SK-N-SH (cell line): ENCODE results near the gene PALM. TPM values are rescaled to one million over a fixed set of nuclear protein-coding genes. Genes with fewer than 3 reads are reported as not detected.
A peak's percentile ranks its signal among the peaks of the same experiment; 100 is the strongest.

Experiments
- CTCF ChIA-PET: fragments of 300-600, 350-600 bp; formaldehyde crosslinking; extraction: SDS; loops from one replicate; lab custom pipeline; 2021; lab: Yijun Ruan, JAX
- POLR2A ChIA-PET: fragments of 350-600 bp; sonication (Branson Sonifier 250); formaldehyde crosslinking; extraction: SDS; loops from one replicate; lab custom pipeline; 2020; ENCODE audit warnings: antibody characterized with exemption, inconsistent platforms; lab: Yijun Ruan, JAX
- DNase-seq: peaks from one replicate; pipeline ENCODE4 v3.0.0; 2012
- H2AFZ ChIP-seq: fragments of 200-600 bp; sonication (generic); 2 replicates; pipeline ENCODE4 v1.8.1; 2016; ENCODE audit warnings: antibody characterized with exemption, mild to moderate bottlenecking, low read depth
- H3F3A ChIP-seq: fragments of 200-600 bp; sonication (generic); replicated peaks from 2 replicates; pipeline ENCODE3; 2016; ENCODE audit warnings: antibody characterized with exemption, mild to moderate bottlenecking; ENCODE audit not compliant: insufficient read depth
- H3K27ac ChIP-seq, 2 experiments: fragments of 200-500 bp in 1 of 2; fragments of 200-600 bp in 1 of 2; sonication (Bioruptor generic) in 1 of 2; sonication (generic), shearing (Covaris generic) in 1 of 2; 2 replicates each; pipeline versions ENCODE4 v1.5.1 to v1.6.1; 2014 to 2016; ENCODE audit warnings: low read depth in 2 of 2, inconsistent platforms in 1 of 2, low read length in 1 of 2, mild to moderate bottlenecking in 1 of 2, mixed read lengths in 1 of 2
- H3K27me3 ChIP-seq: fragments of 200-600 bp; sonication (generic), shearing (Covaris generic); 2 replicates; pipeline ENCODE4 v1.6.1; 2016; ENCODE audit warnings: mixed run types; ENCODE audit not compliant: insufficient read depth
- H3K36me3 ChIP-seq, 2 experiments: fragments of 200-500 bp in 1 of 2; fragments of 200-600 bp in 1 of 2; sonication (Bioruptor generic) in 1 of 2; sonication (generic) in 1 of 2; replicated peaks in 1 of 2; 2 replicates each; pipeline versions ENCODE3 to v1.5.1; 2014 to 2016; ENCODE audit warnings: low read length in 1 of 2, mild to moderate bottlenecking in 1 of 2; ENCODE audit not compliant: insufficient read depth in 2 of 2, control insufficient read depth in 1 of 2
- H3K4me1 ChIP-seq, 2 experiments: fragments of 200-500 bp in 1 of 2; fragments of 200-600 bp in 1 of 2; sonication (Bioruptor generic) in 1 of 2; sonication (generic), shearing (Covaris generic) in 1 of 2; 2 replicates each; pipeline versions ENCODE4 v1.5.1 to v1.6.1; 2014 to 2016; ENCODE audit warnings: low read depth in 1 of 2, low read length in 1 of 2, mixed run types in 1 of 2; ENCODE audit not compliant: insufficient read depth in 2 of 2, control insufficient read depth in 1 of 2
- H3K4me2 ChIP-seq: fragments of 200-600 bp; sonication (generic), shearing (Covaris generic); 2 replicates; pipeline ENCODE4 v1.6.1; 2017; ENCODE audit warnings: mixed run types
- H3K4me3 ChIP-seq, 2 experiments: fragments of 200-500 bp in 1 of 2; fragments of 200-600 bp in 1 of 2; sonication (Bioruptor generic) in 1 of 2; sonication (generic), shearing (Covaris generic) in 1 of 2; 2 replicates each; pipeline versions ENCODE4 v1.5.1 to v1.8.1; 2014 to 2016; ENCODE audit warnings: low read depth in 2 of 2, inconsistent platforms in 1 of 2, low read length in 1 of 2, mild to moderate bottlenecking in 1 of 2, mixed read lengths in 1 of 2, moderate library complexity in 1 of 2
- H3K79me2 ChIP-seq: fragments of 200-600 bp; sonication (generic); 2 replicates; pipeline ENCODE4 v1.8.1; 2017; ENCODE audit warnings: mild to moderate bottlenecking; ENCODE audit not compliant: insufficient read depth
- H3K9ac ChIP-seq: fragments of 200-600 bp; sonication (generic); 2 replicates; pipeline ENCODE4 v1.6.1; 2017; ENCODE audit warnings: mixed run types
- H3K9me2 ChIP-seq: fragments of 200-600 bp; sonication (generic); 2 replicates; pipeline ENCODE4 v1.6.1; 2017; ENCODE audit warnings: mixed run types
- H3K9me3 ChIP-seq: fragments of 200-600 bp; sonication (generic); 2 replicates; pipeline ENCODE4 v1.6.1; 2017; ENCODE audit warnings: mixed run types, mild to moderate bottlenecking, moderate library complexity
- H4K20me1 ChIP-seq: fragments of 200-600 bp; sonication (generic); 2 replicates; pipeline ENCODE4 v1.6.1; 2017; ENCODE audit warnings: mild to moderate bottlenecking, mixed run types; ENCODE audit not compliant: insufficient read depth
- ELF1 ChIP-seq: IDR thresholded peaks from 2 replicates; pipeline ENCODE4 v1.4.0; 2012
- EZH2phosphoT487 ChIP-seq: fragments of 200-600 bp; sonication (generic); IDR thresholded peaks from 2 replicates; pipeline ENCODE4 v1.6.1; 2017; ENCODE audit warnings: low read depth, mixed run types, mild to moderate bottlenecking, antibody characterized with exemption, moderate library complexity, borderline replicate concordance
- FOSL2 ChIP-seq: IDR thresholded peaks from 2 replicates; pipeline ENCODE4 v1.4.0; 2012; ENCODE audit warnings: low read depth, mild to moderate bottlenecking, moderate library complexity, borderline replicate concordance
- FOXJ3 ChIP-seq: sonication (generic); formaldehyde crosslinking; IDR thresholded peaks from 2 replicates; pipeline ENCODE4 v1.5.1; 2020; ENCODE audit warnings: mild to moderate bottlenecking, missing genetic modification reagents
- GATA2 ChIP-seq: sonication (generic); formaldehyde crosslinking; IDR thresholded peaks from 2 replicates; pipeline ENCODE4 v1.5.0; 2020; ENCODE audit warnings: mild to moderate bottlenecking, missing genetic modification reagents
- IRF3 ChIP-seq: fragments of 150-350 bp; IDR thresholded peaks from 2 replicates; pipeline ENCODE4 v1.6.1; 2016; ENCODE audit warnings: mild to moderate bottlenecking, low read depth, low read length
- JUND ChIP-seq: IDR thresholded peaks from 2 replicates; pipeline ENCODE4 v1.4.0; 2012
- MAX ChIP-seq: IDR thresholded peaks from 2 replicates; pipeline ENCODE4 v1.4.0; 2012; ENCODE audit warnings: low read depth
- MEF2A ChIP-seq: IDR thresholded peaks from 2 replicates; pipeline ENCODE4 v1.4.0; 2012; ENCODE audit warnings: low read depth, borderline replicate concordance
- NRF1 ChIP-seq: IDR thresholded peaks from 2 replicates; pipeline ENCODE4 v1.6.1; 2012; ENCODE audit warnings: low read depth, mild to moderate bottlenecking, low read length
- POLR2AphosphoS5 ChIP-seq: IDR thresholded peaks from 2 replicates; pipeline ENCODE4 v1.6.1; 2012; ENCODE audit warnings: low read depth, low read length
- RAD21 ChIP-seq: IDR thresholded peaks from 2 replicates; pipeline ENCODE4 v1.6.1; 2012; ENCODE audit warnings: mild to moderate bottlenecking, low read length
- RCOR1 ChIP-seq: fragments of 150-350 bp; IDR thresholded peaks from 2 replicates; pipeline ENCODE4 v1.6.1; 2017; ENCODE audit warnings: antibody characterized with exemption, low read length
- SIN3A ChIP-seq: IDR thresholded peaks from 2 replicates; pipeline ENCODE4 v1.6.1; 2012; ENCODE audit warnings: low read depth, mild to moderate bottlenecking, low read length, moderate library complexity, borderline replicate concordance
- SMC3 ChIP-seq: IDR thresholded peaks from 2 replicates; pipeline ENCODE4 v1.6.1; 2012; ENCODE audit warnings: low read depth, low read length, improper control_type of control experiment
- TAF1 ChIP-seq: IDR thresholded peaks from 2 replicates; pipeline ENCODE4 v1.6.1; 2012; ENCODE audit warnings: low read depth, mild to moderate bottlenecking, low read length, moderate library complexity, borderline replicate concordance
- TCF12 ChIP-seq: IDR thresholded peaks from 2 replicates; pipeline ENCODE4 v1.4.0; 2012
- TEAD4 ChIP-seq: IDR thresholded peaks from 2 replicates; pipeline ENCODE4 v1.4.0; 2012; ENCODE audit warnings: mild to moderate bottlenecking, borderline replicate concordance; ENCODE audit not compliant: insufficient read depth
- USF1 ChIP-seq: IDR thresholded peaks from 2 replicates; pipeline ENCODE4 v1.4.0; 2012; ENCODE audit warnings: low read depth, borderline replicate concordance
- USF2 ChIP-seq: fragments of 150-350 bp; IDR thresholded peaks from 2 replicates; pipeline ENCODE4 v1.6.1; 2017; ENCODE audit warnings: antibody characterized with exemption, low read length, low read depth, borderline replicate concordance
- YY1 ChIP-seq: IDR thresholded peaks from 2 replicates; pipeline ENCODE4 v1.4.0; 2012; ENCODE audit warnings: low read depth, mild to moderate bottlenecking
- ZBTB33 ChIP-seq: IDR thresholded peaks from 2 replicates; pipeline ENCODE4 v1.4.0; 2012; ENCODE audit warnings: low read depth, borderline replicate concordance
- WGBS: methylation state at CpG from one replicate; pipeline ENCODE4 v1.1.6; 2017; ENCODE audit warnings: low lambda C conversion rate; 5-methylcytosine and 5-hydroxymethylcytosine counted together
- polyA plus RNA-seq, 3 experiments: library from polyadenylated mRNA; depleted of rRNA; stranded (reverse); fragments of >200 nt; gene quantifications; 2 replicates each; pipeline ENCODE4 v1.2.3, GENCODE V29; 2012

The PALM gene
- polyA plus RNA-seq, 1 of the 3 experiments (the other 2 are of a cell fraction), result 15.6 TPM

GRCh38 chr19:746956-747355, 38.2 kb downstream of the PALM start:
- H3K9ac ChIP-seq, result no peak overlapping the region
- no peaks in the 10 kb centered on the region for H3K9me2 ChIP-seq

GRCh38 chr19:747432-748273, 38.9 kb downstream of the PALM start:
- Histone ChIP-seq H3K4me1 (no peaks in the 10 kb centered on the region), H4K20me1 (no peaks in the 10 kb centered on the region), H3K4me3 (peak overlapping the region in 1 of 2 experiments; percentile 6; a peak in 1 of 4 replicates), H2AFZ (no peak overlapping the region), H3K9me2 (no peaks in the 10 kb centered on the region), H3K9ac (no peak overlapping the region), H3K9me3 (no peaks in the 10 kb centered on the region), H3K79me2 (no peaks in the 10 kb centered on the region), H3F3A (peaks cover under 1% of the 10 kb centered on the region), H3K27ac (no peak overlapping the region), H3K4me2 (no peak overlapping the region), H3K36me3 (no peaks in the 10 kb centered on the region), H3K27me3 (no peaks in the 10 kb centered on the region)
- CTCF ChIA-PET, result interaction anchor here (1.9 kb wide), 1 partner anchor 13 kb away, joined by 6 read pairs; no protein-coding TSS in a partner anchor
- TF ChIP-seq TCF12 (no peak), YY1 (no peak), USF1 (no peak), MAX (no peak), MEF2A (no peak), TEAD4 (no peak), ZBTB33 (no peak), EZH2phosphoT487 (no peak), GATA2 (CRISPR knock-in tag) (no peak), RCOR1 (no peak), ELF1 (no peak), FOSL2 (no peak), JUND (no peak), SIN3A (no peak), NRF1 (no peak), POLR2AphosphoS5 (no peak), IRF3 (no peak), RAD21 (no peak), USF2 (no peak)
- POLR2A ChIA-PET, result no interaction called here
- no peak for DNase-seq
- 88% methylated on average over 22 of the region's 28 CpGs for WGBS

More at GRCh38 chr19:746956-747355, 38.2 kb downstream of the PALM start:
- no peak for DNase-seq
- H3K27ac ChIP-seq, result no peak overlapping the region
- no peaks in the 10 kb centered on the region for H3K9me3 ChIP-seq
- H3K4me2 ChIP-seq, result no peak overlapping the region
- H3F3A ChIP-seq, result no peaks in the 10 kb centered on the region
- no peak overlapping the region for H2AFZ ChIP-seq
- 89% methylated on average over 10 of the region's 22 CpGs for whole genome bisulfite sequencing
- no peaks in the 10 kb centered on the region for H3K79me2 ChIP-seq
- no peaks in the 10 kb centered on the region for H3K4me1 ChIP-seq
- ChIA-PET POLR2A (no interaction called here), CTCF (no interaction called here)
- H3K4me3 ChIP-seq, result no peak overlapping the region
- no peaks in the 10 kb centered on the region for H3K27me3 ChIP-seq
- no peaks in the 10 kb centered on the region for H4K20me1 ChIP-seq
- H3K36me3 ChIP-seq, result no peaks in the 10 kb centered on the region
- TF ChIP-seq SMC3, result no peak
- no peak for TF ChIP-seq YY1
- TF ChIP-seq RCOR1, result no peak
- no peak for TF ChIP-seq ELF1
- TF ChIP-seq NRF1, result no peak
- no peak for TF ChIP-seq FOXJ3 (CRISPR knock-in tag)
- no peak for TF ChIP-seq EZH2phosphoT487
- no peak for TF ChIP-seq TEAD4
- TF ChIP-seq TAF1, result no peak
- no peak for TF ChIP-seq MEF2A
